ENCODE data around the gene KIAA1614. TPM values are rescaled to one million over a fixed set of nuclear protein-coding genes. Genes with fewer than 3 reads are reported as not detected.
"Not testable (repeated sequence)": the region's sequence is repeated elsewhere in the genome, so short reads cannot be mapped to it uniquely, and the experiment has no call there.

Gene KIAA1614
- polyA plus RNA-seq, 4 donors, result 5.0 to 9.8 (median 7.7) TPM

DNA sequence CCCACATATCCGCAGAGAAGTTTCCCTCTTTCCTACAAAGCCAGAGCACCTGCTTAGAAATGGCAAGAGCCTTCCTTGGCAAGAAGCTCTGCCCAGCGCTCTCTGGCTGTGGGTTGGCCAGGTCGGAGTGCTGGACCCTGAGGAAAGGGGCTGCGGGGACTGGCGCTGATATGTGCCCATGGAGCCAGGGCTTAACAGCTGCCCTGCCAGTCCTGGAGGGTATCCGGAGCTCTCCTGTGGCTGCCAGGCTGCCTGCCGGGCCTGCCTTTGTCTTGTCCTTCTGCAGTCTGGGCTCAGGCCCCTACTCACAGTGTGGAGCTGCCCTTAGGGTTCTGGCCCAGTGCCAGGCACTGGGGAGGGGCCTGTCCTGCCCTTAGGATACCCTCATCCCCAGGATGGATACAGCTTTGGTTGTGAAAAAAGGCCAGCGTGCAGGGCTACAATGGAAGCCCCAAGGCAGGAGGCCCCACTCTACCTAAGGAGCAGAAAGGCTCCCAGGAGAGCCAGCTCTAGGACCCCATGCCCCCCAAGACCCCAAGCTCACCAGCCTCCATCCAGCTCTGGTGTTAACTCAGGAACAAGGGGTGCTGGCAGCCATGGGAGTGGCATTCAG is 43.4 kb downstream of the KIAA1614 start:
- DNase-seq (ENCODE audit: low read depth in 4 of 4, low spot score in 3 of 4), result no peak

- not testable (repeated sequence) for DNase-seq (ENCODE audit: low read depth in 4 of 4, low spot score in 3 of 4)
Measured at GRCh38 chr1:180959620-180960019, 46.9 kb downstream of the KIAA1614 start.

GRCh38 chr1:180961622-180962021 is 48.9 kb downstream of the KIAA1614 start:
- no peak for DNase-seq (ENCODE audit: low read depth in 4 of 4, low spot score in 3 of 4)

- peak in 1 of 4 donors; percentile 45 for DNase-seq (ENCODE audit: low read depth in 4 of 4, low spot score in 3 of 4)
Measured at GRCh38 chr1:180962178-180962577, 49.5 kb downstream of the KIAA1614 start.

- DNase-seq (ENCODE audit: low read depth in 4 of 4, low spot score in 3 of 4), result no peak
Measured at GRCh38 chr1:180964056-180964455, 51.4 kb downstream of the KIAA1614 start.

GRCh38 chr1:180964595-180964994 is 51.9 kb downstream of the KIAA1614 start:
- DNase-seq (ENCODE audit: low read depth in 4 of 4, low spot score in 3 of 4), result no peak

DNA sequence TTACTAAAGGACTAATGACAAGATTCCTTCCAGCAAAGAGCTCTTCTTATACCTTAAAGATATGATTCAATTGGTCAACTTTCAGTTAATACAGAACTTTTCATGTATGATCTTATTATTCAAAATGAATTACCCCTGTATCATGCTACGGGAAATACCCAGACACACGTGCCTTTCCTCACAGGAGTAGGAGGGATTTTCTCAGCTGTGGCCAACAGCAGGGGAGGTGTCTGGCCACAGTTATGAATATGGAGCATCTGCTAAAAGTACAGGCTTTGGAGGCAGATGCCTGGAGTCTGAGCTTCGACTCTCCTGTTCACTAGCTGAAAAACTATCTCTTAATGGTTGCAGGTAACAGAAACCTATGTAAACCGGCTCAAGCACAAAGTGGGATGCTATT is 53.6 kb downstream of the KIAA1614 start:
- DNase-seq (ENCODE audit: low read depth in 4 of 4, low spot score in 3 of 4), result no peak

DNA sequence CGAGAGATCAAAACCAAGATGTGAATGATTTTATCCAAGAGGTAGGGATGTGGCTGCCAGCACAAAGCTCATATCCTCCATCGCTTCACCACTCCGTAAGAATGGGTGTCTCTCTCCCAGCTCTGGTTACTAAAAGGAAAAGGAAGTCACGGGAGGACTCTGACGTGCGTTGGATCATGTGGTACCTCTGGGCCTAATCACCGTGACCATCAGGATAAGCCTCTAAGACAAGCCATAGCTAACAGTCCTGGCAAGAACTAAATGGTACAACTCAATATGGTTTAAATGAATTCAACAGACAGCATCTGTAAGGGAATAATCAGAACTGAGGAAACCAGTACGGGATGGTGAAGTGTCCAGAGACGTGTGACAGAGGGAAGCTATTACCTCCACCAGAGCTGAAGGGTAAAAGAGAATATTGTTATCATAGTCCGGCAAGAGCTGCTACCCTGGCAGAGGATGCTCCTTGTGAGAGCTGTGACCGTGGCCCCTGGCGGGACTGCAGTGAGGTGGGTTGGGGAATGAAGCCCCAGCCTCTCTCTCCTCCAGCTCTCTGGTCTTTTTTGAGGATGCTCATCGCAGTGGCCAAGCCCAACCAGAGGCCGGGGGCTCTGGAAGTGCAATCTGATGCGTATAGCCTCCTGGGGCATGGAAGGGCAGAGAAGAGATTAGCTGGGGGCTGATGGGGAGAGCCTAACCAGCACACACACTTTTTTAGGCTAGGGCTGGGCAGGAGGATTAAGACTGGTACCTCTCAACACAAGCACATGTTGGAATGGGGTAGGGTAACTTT is 54.2 kb downstream of the KIAA1614 start:
- DNase-seq (ENCODE audit: low read depth in 4 of 4, low spot score in 3 of 4), result no peak

DNA sequence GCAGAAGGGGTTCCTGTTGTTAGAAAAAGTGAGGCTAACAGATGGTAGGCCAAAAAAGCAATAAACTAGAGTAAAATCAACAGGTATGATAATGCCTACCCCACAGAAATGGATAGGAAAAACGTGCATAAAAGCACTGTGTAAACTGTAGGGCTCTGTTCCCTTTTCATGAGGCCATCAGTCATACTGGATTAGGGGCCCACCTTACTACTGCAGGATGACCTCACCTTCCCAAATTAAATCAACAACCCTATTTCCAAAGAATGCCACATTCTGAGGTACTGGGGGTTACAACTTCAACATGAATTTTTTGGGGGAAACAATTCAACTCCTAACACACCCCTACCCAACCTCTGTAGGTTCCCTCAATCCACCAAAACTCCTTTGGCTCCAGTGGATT is 54.9 kb downstream of the KIAA1614 start:
- no peak for DNase-seq (ENCODE audit: low read depth in 4 of 4, low spot score in 3 of 4)

- not testable (repeated sequence) for DNase-seq (ENCODE audit: low read depth in 4 of 4, low spot score in 3 of 4)
Measured at GRCh38 chr1:180968834-180969233, 56.1 kb downstream of the KIAA1614 start.

GRCh38 chr1:180969434-180969833 is 56.7 kb downstream of the KIAA1614 start:
- no peak for DNase-seq (ENCODE audit: low read depth in 4 of 4, low spot score in 3 of 4)

DNA sequence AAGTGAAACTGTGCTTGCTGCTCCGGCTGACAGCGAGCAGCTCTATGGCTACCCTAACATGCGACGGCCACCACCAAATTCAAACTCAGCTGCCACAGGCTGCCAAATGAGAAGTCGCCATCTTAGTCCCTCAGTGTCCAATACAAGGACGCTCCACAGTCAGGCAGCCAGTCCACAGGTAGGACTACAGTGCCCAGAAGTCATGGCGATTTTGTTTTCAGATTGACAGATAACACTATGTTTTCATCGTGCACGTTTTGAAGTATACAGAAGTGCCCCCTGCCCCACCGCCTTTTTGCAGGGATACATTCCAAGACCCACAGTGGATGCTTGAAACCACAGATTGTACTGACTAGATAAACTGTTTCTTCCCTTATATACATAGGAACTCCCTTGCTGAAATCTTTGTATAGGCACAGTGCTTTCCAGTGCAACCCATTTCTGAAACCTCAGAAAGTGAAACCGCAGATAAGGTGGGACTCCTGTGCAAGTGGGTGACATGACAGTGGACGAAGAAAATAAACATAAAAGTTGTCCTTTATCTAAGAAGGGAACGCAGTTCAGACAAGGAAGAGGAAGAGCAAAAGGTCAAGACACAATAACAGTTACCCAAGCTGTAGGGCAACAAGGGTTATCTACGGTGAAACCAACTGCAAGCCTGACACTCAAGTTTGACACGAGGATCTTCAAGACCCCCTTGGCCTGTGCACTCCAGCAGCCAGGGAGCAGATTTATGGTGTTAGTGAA is 57.8 kb downstream of the KIAA1614 start:
- DNase-seq (ENCODE audit: low read depth in 4 of 4, low spot score in 3 of 4), result no peak

DNA sequence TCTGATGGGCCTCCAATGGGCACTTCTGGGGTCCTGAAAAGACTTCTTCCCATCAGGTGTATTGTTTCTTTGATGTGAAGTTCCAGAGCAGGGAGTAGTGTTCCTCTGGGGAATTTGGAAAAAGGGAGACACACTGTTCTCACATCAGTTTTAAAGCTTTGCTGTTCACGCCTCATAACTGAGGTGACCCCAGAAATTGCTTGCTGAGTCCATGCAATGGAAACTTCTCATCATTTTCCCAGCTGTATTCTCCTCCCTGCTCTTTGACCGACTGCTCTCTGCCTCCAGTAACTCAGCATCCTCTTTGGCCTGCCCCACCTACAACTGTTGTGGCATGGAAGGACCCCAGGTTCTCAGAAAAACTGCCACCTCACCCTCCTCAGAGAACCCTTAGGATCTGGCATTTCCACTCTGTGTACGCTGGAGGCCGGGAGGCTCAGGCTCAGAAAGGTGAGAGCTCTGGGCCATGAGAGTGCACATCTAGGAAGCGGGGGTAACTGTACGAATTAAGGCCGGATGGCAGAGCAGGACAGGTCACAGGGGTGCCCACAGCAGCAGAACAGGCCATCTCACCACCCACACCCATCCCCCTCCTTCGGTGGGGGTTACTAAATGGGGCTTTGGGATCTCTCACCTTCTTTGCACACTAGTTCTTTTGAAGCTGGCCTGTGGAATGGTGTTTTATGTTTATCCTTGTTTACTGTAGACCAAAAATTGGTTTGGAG is 58.7 kb downstream of the KIAA1614 start:
- DNase-seq (ENCODE audit: low read depth in 4 of 4, low spot score in 3 of 4), result no peak

GRCh38 chr1:180973369-180973768 is 60.7 kb downstream of the KIAA1614 start:
- no peak for DNase-seq (ENCODE audit: low read depth in 4 of 4, low spot score in 3 of 4)

DNA sequence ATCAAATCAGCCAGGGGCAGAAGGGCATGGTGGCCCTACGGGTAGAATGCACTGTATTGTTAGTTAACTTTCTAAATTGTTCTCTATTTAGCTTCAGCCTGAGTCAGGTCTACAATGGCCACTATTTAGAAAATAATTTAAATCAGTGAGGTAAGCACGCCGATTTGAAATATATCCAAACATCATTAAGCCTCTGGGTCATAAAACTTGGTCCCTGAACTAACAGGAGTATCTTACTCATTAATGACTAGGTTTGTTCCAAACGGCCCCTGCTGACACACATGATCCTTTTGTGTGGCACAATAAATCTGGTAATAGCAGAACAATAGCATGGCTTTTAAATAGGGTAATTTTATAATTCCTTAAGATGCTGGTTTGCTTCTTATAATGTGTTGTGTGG is 61.5 kb downstream of the KIAA1614 start:
- no peak for DNase-seq (ENCODE audit: low read depth in 4 of 4, low spot score in 3 of 4)

- DNase-seq (ENCODE audit: low read depth in 4 of 4, low spot score in 3 of 4), result no peak
Measured at GRCh38 chr1:180975551-180975950, 62.9 kb downstream of the KIAA1614 start.

DNA sequence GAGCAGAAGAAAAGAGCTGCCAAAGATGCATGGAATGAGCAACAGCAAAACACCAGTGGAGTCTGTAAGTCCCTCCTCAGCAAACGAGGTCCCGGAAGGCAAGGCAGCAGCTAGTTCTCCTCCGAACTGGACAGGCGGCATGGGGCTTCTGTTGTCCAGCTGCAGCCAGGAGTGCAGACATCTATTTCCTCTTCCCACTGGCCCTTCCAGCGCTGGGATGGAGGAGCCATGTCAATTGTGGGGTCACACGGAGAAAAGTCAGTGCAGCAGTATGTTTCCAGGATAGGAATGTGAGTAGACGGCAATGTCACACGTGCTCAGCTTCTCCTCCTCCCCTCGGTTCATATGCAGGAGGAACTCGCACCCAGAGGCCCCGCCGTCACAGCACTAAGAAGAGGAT is 63.5 kb downstream of the KIAA1614 start:
- no peak for DNase-seq (ENCODE audit: low read depth in 4 of 4, low spot score in 3 of 4)

- DNase-seq (ENCODE audit: low read depth in 4 of 4, low spot score in 3 of 4), result no peak
Measured at GRCh38 chr1:180976732-180977357, 64.1 kb downstream of the KIAA1614 start.

DNA sequence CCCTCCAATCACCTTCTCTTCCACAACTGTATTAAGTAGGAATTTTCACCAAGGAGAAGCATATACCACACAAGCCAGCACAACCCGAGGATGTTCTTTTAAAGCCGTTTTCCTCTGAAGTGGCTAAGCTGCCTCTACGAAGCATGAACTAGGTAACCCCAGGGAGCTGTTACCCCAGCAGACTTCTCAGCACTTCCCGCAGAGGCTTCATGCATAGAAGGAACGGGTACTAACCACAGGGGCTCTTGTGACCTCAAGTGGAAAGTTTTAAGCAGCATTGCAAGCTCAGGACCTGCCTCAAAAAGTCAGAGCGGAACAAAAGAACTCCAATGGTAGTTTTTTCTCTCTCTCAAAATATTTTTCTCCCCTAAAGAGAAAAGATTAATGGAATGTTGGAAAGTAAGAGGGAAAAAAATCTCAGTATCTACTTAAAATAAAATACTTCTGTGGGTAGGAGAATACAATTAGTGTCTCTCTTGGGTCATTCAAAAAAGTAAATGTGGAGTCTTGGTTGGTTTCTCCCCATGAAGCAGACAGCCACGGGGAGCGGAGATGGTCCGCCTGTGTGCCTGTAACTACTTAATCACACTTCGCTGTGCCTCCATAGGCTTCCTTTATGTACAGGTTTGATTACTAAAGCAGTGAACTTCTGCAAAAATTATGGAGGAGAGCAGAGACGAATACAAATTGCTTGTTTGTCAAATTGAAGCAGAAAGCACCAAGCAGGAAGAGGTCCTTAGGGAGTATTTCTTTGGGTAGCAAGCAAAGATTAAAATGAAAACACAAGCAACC is 69.1 kb downstream of the KIAA1614 start:
- no peak for DNase-seq (ENCODE audit: low read depth in 4 of 4, low spot score in 3 of 4)

DNA sequence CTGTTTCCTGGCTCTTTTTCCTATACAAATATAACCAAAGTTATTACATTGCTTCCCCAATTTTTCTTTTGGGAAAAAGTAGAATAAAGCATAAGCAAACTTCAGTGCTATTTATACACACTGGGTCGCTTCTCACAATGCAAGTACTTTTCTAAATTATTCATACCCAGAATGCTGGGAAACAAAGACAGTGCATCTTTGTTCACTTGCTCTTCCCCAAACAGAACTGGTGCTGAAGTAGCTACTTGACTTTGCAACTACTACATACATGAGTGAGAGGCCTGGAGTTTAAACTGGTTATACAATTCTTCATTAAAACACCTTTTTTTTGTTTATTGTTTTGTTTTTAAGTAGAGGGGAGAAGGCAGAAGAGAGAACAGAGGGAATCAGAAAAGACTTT is 69.7 kb downstream of the KIAA1614 start:
- DNase-seq (ENCODE audit: low read depth in 4 of 4, low spot score in 3 of 4), result no peak

Data from left renal pelvis (tissue), 4 donors.